ENCODE results near the gene RPN2.

- TF ChIP-seq ISL1 (CRISPR knock-in tag; IDR thresholded peaks at IDR 0.05) (no peak), BACH2 (CRISPR knock-in tag; IDR thresholded peaks at IDR 0.05; ENCODE audit: borderline replicate concordance) (no peak), ESRRG (CRISPR knock-in tag; IDR thresholded peaks at IDR 0.05) (no peak), TOX (CRISPR knock-in tag; IDR thresholded peaks at IDR 0.05; ENCODE audit: borderline replicate concordance) (no peak), ZFP3 (CRISPR knock-in tag; IDR thresholded peaks at IDR 0.05) (no peak), GLIS3 (CRISPR knock-in tag; IDR thresholded peaks at IDR 0.05) (no peak), CSDC2 (CRISPR knock-in tag; IDR thresholded peaks at IDR 0.05) (no peak)
Measured at GRCh38 chr20:37222086-37222485, 43.0 kb downstream of the RPN2 start.

Measured in SK-N-SH treated with all-trans-retinoic acid at 6 μM for 48 hours (cell line).